Measurements from ENCODE around the gene TGFBR3.

The TGFBR3 gene

GRCh38 chr1:91791103-91791502 is 94.8 kb downstream of the TGFBR3 start:
- TF ChIP-seq POLR2AphosphoS5 (IDR thresholded peaks at IDR 0.05; ENCODE audit: low read depth, low read length), result no peak
- TF ChIP-seq REST (IDR thresholded peaks at IDR 0.05; ENCODE audit: insufficient read depth in 1 of 2, low read depth in 2 of 2, low read length in 2 of 2), result no peak
- TF ChIP-seq SIN3A (IDR thresholded peaks at IDR 0.05; ENCODE audit: borderline replicate concordance, insufficient read depth, low read length), result no peak
- no peak for TF ChIP-seq FOXP2 (optimal IDR thresholded peaks at IDR 0.05; ENCODE audit: borderline replicate concordance, extremely low read depth, extremely low read length, insufficient read depth)
- no peak for TF ChIP-seq TAF1 (IDR thresholded peaks at IDR 0.05; ENCODE audit: borderline replicate concordance, insufficient read depth, low read length)

GRCh38 chr1:91790392-91790791 is 95.6 kb downstream of the TGFBR3 start:
- TF ChIP-seq SIN3A (IDR thresholded peaks at IDR 0.05; ENCODE audit: borderline replicate concordance, insufficient read depth, low read length) (no peak), TAF1 (IDR thresholded peaks at IDR 0.05; ENCODE audit: borderline replicate concordance, insufficient read depth, low read length) (no peak), FOXP2 (optimal IDR thresholded peaks at IDR 0.05; ENCODE audit: borderline replicate concordance, extremely low read depth, extremely low read length, insufficient read depth) (no peak), REST (IDR thresholded peaks at IDR 0.05; ENCODE audit: insufficient read depth in 1 of 2, low read depth in 2 of 2, low read length in 2 of 2) (no peak), POLR2AphosphoS5 (IDR thresholded peaks at IDR 0.05; ENCODE audit: low read depth, low read length) (no peak)

DNA sequence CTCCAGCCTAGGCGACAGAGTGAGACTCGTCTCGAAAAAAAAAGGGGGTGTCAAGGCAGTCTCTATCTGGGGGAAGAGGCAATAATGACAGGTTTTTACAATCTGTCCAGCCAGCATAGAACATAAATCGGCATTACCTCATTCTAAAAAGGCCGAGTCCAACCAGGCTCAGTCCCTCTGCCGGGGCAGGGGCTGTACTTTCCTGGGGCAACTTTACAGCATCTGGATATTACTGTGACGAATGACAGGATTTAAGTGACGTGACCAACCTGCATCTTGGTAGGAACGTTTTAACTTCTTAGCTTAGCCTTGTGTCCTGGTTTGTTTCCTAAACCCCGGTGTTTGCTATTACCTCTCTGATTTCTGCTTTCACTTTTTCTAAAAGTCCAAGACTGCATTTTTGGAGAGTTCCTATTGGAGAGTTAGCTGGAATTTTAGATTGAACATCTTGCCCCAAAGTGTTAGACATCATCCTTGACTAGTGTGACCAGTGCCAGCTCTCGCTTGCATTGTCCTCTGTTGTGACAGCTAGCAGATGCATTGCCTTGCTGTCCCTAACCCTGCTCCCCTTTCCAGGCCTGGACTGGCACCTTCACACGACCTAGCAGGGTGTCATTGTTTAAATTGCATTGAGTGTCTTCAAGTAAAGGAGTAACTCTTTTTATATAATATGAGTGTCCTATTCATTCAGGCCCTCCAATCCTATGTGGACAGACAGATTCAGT is 96.5 kb downstream of the TGFBR3 start:
- TF ChIP-seq SIN3A (IDR thresholded peaks at IDR 0.05; ENCODE audit: borderline replicate concordance, insufficient read depth, low read length) (no peak), REST (IDR thresholded peaks at IDR 0.05; ENCODE audit: insufficient read depth in 1 of 2, low read depth in 2 of 2, low read length in 2 of 2) (no peak), FOXP2 (optimal IDR thresholded peaks at IDR 0.05; ENCODE audit: borderline replicate concordance, extremely low read depth, extremely low read length, insufficient read depth) (no peak), POLR2AphosphoS5 (IDR thresholded peaks at IDR 0.05; ENCODE audit: low read depth, low read length) (no peak), TAF1 (IDR thresholded peaks at IDR 0.05; ENCODE audit: borderline replicate concordance, insufficient read depth, low read length) (no peak)

DNA sequence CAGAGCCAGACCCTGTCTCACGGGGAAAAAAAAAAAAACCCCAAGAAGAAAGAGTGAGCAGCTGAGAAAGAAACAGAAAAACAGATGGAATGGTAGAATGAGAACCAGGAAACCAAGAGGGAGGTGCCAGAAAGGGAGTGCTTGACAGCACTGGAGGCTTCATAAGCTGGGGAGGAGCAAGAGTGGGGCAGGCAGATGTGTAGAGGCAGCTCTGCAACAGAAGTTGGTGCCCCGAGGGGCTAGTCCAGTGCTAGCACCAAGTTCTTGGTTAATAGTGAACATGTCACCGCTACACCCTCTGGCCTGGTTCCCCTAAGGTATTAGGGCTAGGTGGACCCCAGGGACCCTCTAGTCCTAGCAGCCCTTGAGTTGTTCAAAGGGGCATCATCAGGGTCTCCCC is 98.0 kb downstream of the TGFBR3 start:
- TF ChIP-seq SIN3A (IDR thresholded peaks at IDR 0.05; ENCODE audit: borderline replicate concordance, insufficient read depth, low read length) (no peak), FOXP2 (optimal IDR thresholded peaks at IDR 0.05; ENCODE audit: borderline replicate concordance, extremely low read depth, extremely low read length, insufficient read depth) (no peak), REST (IDR thresholded peaks at IDR 0.05; ENCODE audit: insufficient read depth in 1 of 2, low read depth in 2 of 2, low read length in 2 of 2) (no peak), POLR2AphosphoS5 (IDR thresholded peaks at IDR 0.05; ENCODE audit: low read depth, low read length) (no peak), TAF1 (IDR thresholded peaks at IDR 0.05; ENCODE audit: borderline replicate concordance, insufficient read depth, low read length) (no peak)
